Panc1 (cell line): ENCODE measurements around the gene SSNA1.

Experiments
- POLR2AphosphoS5 ChIP-seq: IDR thresholded peaks from 2 replicates; pipeline ENCODE4 v1.6.1; 2012; ENCODE audit warnings: mild to moderate bottlenecking, low read depth, low read length, moderate library complexity
- REST ChIP-seq, 2 experiments: IDR thresholded peaks; 2 replicates each; pipeline ENCODE4 v1.6.1; 2011 to 2012; ENCODE audit warnings: low read depth in 2 of 2, control low read depth in 1 of 2, low read length in 1 of 2, mild to moderate bottlenecking in 1 of 2, moderate library complexity in 1 of 2; ENCODE audit not compliant: insufficient read depth in 1 of 2
- SIN3A ChIP-seq: IDR thresholded peaks from 2 replicates; pipeline ENCODE4 v1.6.1; 2012; ENCODE audit warnings: low read depth, mild to moderate bottlenecking, low read length, moderate library complexity, borderline replicate concordance; ENCODE audit not compliant: insufficient read depth
- TF ChIP-seq, protein P1 (sequence below): fragments of 450-650 bp; IDR thresholded peaks from 2 replicates; pipeline ENCODE4 v1.5.1; 2017; ENCODE audit warnings: mild to moderate bottlenecking

- TF ChIP-seq, protein P1, sequence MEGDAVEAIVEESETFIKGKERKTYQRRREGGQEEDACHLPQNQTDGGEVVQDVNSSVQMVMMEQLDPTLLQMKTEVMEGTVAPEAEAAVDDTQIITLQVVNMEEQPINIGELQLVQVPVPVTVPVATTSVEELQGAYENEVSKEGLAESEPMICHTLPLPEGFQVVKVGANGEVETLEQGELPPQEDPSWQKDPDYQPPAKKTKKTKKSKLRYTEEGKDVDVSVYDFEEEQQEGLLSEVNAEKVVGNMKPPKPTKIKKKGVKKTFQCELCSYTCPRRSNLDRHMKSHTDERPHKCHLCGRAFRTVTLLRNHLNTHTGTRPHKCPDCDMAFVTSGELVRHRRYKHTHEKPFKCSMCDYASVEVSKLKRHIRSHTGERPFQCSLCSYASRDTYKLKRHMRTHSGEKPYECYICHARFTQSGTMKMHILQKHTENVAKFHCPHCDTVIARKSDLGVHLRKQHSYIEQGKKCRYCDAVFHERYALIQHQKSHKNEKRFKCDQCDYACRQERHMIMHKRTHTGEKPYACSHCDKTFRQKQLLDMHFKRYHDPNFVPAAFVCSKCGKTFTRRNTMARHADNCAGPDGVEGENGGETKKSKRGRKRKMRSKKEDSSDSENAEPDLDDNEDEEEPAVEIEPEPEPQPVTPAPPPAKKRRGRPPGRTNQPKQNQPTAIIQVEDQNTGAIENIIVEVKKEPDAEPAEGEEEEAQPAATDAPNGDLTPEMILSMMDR = no peak
- TF ChIP-seq SIN3A (no peak), REST (IDR thresholded peaks at IDR 0.05; ENCODE audit: insufficient read depth in 1 of 2, low read depth in 2 of 2, low read length in 1 of 2) (no peak), POLR2AphosphoS5 (no peak)
Measured at GRCh38 chr9:137202966-137203365, 14.5 kb downstream of the SSNA1 start.
